Measurements from ENCODE around the gene ALKBH1.

Gene ALKBH1

DNA sequence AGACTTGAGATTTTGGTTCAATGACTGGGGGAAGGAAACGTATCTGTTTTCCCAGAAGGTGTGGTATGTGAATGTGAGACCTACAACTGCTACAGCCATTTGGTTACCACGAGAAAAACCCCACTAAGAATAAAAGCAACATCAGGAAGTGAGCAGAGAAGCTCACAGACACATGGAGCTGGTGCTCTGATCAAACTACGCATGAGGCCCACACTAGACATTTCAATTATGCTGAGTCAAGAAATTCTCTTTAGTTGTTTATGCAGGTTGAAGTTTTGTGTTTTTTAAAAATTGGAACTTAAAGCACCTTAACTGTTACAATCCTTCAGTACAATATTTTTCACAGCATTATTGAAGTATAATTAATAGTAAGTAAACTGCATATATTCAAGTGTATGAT is 82.5 kb downstream of the ALKBH1 start (continued):
- TF ChIP-seq, protein P1, sequence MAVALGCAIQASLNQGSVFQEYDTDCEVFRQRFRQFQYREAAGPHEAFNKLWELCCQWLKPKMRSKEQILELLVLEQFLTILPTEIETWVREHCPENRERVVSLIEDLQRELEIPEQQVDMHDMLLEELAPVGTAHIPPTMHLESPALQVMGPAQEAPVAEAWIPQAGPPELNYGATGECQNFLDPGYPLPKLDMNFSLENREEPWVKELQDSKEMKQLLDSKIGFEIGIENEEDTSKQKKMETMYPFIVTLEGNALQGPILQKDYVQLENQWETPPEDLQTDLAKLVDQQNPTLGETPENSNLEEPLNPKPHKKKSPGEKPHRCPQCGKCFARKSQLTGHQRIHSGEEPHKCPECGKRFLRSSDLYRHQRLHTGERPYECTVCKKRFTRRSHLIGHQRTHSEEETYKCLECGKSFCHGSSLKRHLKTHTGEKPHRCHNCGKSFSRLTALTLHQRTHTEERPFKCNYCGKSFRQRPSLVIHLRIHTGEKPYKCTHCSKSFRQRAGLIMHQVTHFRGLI (tag by site-specific recombination; IDR thresholded peaks at IDR 0.05): no peak

DNA sequence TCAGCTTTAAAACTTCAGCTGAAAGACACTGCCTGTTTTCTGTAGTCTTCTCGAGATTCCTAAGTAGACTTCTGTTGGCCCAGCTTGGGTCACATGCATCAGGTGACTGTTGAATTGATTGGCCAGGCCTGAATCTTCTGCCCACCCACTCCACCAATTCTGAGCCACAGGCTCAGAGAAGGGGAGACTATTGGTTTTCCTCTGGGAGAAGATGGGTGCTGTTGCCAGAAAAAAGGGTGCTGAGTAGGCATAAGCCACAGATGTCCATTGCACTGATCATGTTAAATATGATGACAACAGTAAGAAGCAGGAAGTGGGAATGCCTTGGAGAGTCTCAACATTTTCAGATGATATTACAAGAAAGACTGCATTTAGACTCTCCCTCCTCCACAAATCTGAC is 84.6 kb downstream of the ALKBH1 start:
- H3K9me3 ChIP-seq (ENCODE audit: control insufficient read depth, insufficient read depth, low read depth, low read length): no peaks in the 10 kb centered on the region
- H3K27ac ChIP-seq (ENCODE audit: extremely low read depth, low read depth, low read length): no peak overlapping the region
- H3K36me3 ChIP-seq (ENCODE audit: control insufficient read depth in 2 of 2, insufficient read depth in 1 of 2, low read length in 2 of 2): no peaks in the 10 kb centered on the region
- TF ChIP-seq ZBTB17 (tag by site-specific recombination; IDR thresholded peaks at IDR 0.05) (peak; percentile 28; the same call in 1 of the 2 replicates), ZNF747 (tag by site-specific recombination; IDR thresholded peaks at IDR 0.05) (no peak), SCRT2 (tag by site-specific recombination; IDR thresholded peaks at IDR 0.05) (peak; percentile 52; the same call in 1 of the 2 replicates), ZNF16 (tag by site-specific recombination; IDR thresholded peaks at IDR 0.05; ENCODE audit: low read depth) (no peak)
- no peaks in the 10 kb centered on the region for H3K4me1 ChIP-seq (ENCODE audit: control insufficient read depth, insufficient read depth, low read length)
- CTCF ChIA-PET: no interaction called here
- POLR2A ChIA-PET: no interaction called here
- H3K4me3 ChIP-seq (ENCODE audit: low read depth, low read length): no peak overlapping the region

All from HEK293 (cell line).